ENCODE data around the gene ANKH. TPM values are rescaled to one million over a fixed set of nuclear protein-coding genes. Genes with fewer than 3 reads are reported as not detected.

ANKH gene
- total and polyA plus RNA-seq, 3 experiments from 2014 or later = 47.0 to 80.5 (median 80.0) TPM

DNA sequence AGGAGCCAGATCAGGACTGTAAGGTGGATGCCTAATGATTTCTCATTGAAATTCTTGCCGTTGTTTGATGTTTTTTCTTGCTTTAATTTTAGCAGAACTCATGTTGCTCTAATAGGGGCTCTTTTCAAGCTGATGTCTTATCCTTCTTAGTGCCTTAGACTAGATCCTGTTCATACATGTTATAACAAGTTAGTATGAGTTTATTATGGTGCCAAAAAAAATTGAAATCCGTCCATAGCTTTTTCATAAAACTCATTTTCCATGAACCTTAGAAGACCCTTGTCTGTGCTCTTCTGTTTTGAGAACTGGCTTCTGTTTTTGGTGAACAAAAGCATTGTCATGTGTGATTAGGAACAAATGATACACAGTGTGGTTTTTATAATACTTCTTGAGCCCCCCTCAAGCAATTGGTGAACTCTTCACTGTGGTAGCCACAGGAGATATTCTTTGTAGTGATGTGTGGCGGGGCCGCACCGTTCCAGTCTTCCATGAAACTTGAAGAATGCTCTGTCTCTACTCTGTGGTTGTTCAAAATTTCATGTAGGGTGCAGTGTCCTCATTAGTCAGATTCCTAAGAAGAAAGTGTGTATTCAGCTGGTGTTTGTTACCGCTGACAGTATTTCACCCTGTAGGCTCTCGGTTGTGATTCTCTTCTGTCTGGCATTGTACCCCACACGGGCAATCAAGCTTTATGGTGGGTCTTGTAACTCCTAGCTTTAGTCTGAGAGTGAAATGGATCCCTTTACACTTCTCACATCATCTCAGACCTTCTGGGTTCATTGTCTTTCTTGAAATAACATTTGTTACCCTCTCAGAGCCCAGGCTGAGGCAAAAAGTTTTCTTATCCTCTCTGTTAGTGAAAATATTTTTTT, 196.4 kb downstream of the ANKH start:
- Mint-ChIP-seq H3K4me1 (peaks cover 77 to 93% (median 90%) of the 10 kb centered on the region in 3 donors), H3K9me3 (no peaks in the 10 kb centered on the region), H3K36me3 (peaks cover 5 to 68% (median 14%) of the 10 kb centered on the region in 3 donors), H3K27ac (peak overlapping the region; percentile 80 to 93 (median 90)), H3K27me3 (no peaks in the 10 kb centered on the region), H3K4me3 (peak overlapping the region; percentile 24 to 78 (median 75))
- Histone ChIP-seq H3K4me3 (ENCODE audit: low read length) (no peak overlapping the region), H3K36me3 (ENCODE audit: insufficient read depth, low read length) (peaks cover 5% of the 10 kb centered on the region), H3K4me1 (ENCODE audit: insufficient read depth, low read length) (peaks cover 58% of the 10 kb centered on the region), H3K27me3 (ENCODE audit: insufficient read depth, low read length, poor library complexity, severe bottlenecking) (no peaks in the 10 kb centered on the region), H3K27ac (ENCODE audit: low read depth, low read length) (peak overlapping the region; percentile 49), H3K9me3 (ENCODE audit: low read length) (no peaks in the 10 kb centered on the region)
- ChIA-PET CTCF (interaction anchor here (1.2 to 3.4 kb wide), 3 partner anchors 8 to 32 kb away, joined by 3 to 12 read pairs (median 3); no protein-coding TSS in a partner anchor), POLR2A (interaction anchor here (1.3 kb wide), 1 partner anchor 8 kb away, joined by 4 read pairs; no protein-coding TSS in a partner anchor)
- DNase-seq = no peak

DNA sequence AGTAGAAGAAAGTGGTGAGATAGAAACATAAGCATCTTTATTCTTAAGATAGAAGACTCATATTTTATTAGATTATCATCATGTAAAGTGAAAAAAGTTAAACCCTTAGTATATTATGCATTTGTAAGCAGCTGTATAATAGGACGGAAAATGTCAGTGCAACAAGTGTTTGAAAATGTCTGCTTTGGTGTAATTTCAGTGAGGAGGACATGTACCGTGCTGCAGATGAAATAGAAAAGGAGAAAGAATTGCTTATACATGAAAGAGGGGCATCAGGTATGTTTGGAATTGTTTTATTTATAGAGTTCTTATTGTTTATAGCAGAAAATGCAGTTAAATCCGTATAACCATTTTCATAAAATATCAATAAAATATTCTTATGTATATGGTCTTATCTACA, 198.1 kb downstream of the ANKH start:
- no peak overlapping the region for H3K27ac ChIP-seq (ENCODE audit: low read depth, low read length)
- Mint-ChIP-seq H3K36me3 (peaks cover 5 to 55% (median 14%) of the 10 kb centered on the region in 3 donors), H3K4me1 (peaks cover 90 to 99% (median 97%) of the 10 kb centered on the region in 3 donors), H3K27me3 (no peaks in the 10 kb centered on the region), H3K9me3 (no peaks in the 10 kb centered on the region), H3K4me3 (peak overlapping the region in 2 of 7 donors; percentile 2 to 57), H3K27ac (peak overlapping the region in 5 of 8 donors; percentile 8 to 94 (median 81))
- ChIA-PET POLR2A (no interaction called here), CTCF (no interaction called here)
- H3K36me3 ChIP-seq (ENCODE audit: insufficient read depth, low read length) = peaks cover 4% of the 10 kb centered on the region
- H3K9me3 ChIP-seq (ENCODE audit: low read length) = no peaks in the 10 kb centered on the region
- H3K27me3 ChIP-seq (ENCODE audit: insufficient read depth, low read length, poor library complexity, severe bottlenecking) = no peaks in the 10 kb centered on the region
- H3K4me3 ChIP-seq (ENCODE audit: low read length) = no peak overlapping the region
- DNase-seq = no peak
- H3K4me1 ChIP-seq (ENCODE audit: insufficient read depth, low read length) = peaks cover 72% of the 10 kb centered on the region

DNA sequence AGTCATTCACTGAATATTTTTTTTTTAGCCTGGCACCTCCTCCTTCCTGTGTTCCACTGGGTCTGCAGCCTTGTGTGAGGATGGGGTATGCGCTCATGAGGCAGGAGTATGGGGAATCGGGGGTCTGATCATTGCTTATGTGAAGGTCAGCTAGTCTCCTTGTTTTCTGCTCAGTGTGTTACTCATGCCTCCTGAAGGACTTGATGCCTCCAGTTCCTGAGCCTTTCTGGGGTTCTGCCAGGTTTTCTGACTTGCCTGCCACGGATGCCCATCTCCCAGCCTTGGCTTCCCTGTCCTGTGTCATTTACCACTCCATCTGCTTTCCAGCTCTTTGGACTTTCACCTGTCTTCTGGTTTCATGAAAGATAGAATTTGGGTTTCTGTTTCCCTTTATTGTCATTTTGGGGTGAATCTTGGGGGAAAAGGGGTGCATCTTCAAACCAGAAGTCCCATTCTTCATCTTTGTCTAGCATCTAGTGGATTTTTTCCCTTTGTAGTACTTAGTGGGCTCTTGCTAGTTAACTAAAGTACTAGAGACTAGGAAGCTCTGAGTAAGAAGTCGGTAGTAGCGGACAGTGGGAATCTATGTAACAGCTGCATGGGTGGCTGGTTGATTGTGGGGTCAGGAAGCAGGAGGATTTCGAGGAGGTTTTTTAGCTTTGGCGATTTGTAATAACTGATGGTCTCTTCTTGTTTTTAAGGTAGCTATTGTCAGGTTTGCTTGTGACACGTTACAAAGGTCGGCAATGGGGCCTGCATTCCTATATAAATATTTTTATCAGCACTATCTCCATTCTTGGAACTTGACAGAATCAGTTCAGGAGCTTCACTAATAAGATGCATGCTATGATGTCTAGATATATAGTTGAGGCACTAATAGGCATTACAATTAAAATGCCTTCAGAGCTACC, 198.8 kb downstream of the ANKH start:
- no peak for DNase-seq
- POLR2A ChIA-PET = interaction anchor here (0.5 kb wide), 1 partner anchor 46 kb away, joined by 4 read pairs; no protein-coding TSS in a partner anchor
- no peak overlapping the region for H3K4me3 ChIP-seq (ENCODE audit: low read length)
- Mint-ChIP-seq H3K27ac (peak overlapping the region in 7 of 8 donors; percentile 39 to 94 (median 83)), H3K9me3 (no peaks in the 10 kb centered on the region), H3K4me1 (peaks cover 91 to 99% (median 97%) of the 10 kb centered on the region in 3 donors), H3K27me3 (no peaks in the 10 kb centered on the region), H3K4me3 (peak overlapping the region; percentile 45 to 78 (median 68)), H3K36me3 (peaks cover under 1 to 53% (median 7%) of the 10 kb centered on the region in 3 donors)
- no peaks in the 10 kb centered on the region for H3K27me3 ChIP-seq (ENCODE audit: insufficient read depth, low read length, poor library complexity, severe bottlenecking)
- H3K9me3 ChIP-seq (ENCODE audit: low read length) = no peaks in the 10 kb centered on the region
- CTCF ChIA-PET = interaction anchor here (0.8 to 1.2 kb wide), 3 partner anchors 10 to 320 kb away, joined by 3 to 4 read pairs (median 3); no protein-coding TSS in a partner anchor
- H3K27ac ChIP-seq (ENCODE audit: low read depth, low read length) = no peak overlapping the region
- H3K36me3 ChIP-seq (ENCODE audit: insufficient read depth, low read length) = no peaks in the 10 kb centered on the region
- peaks cover 79% of the 10 kb centered on the region for H3K4me1 ChIP-seq (ENCODE audit: insufficient read depth, low read length)

DNA sequence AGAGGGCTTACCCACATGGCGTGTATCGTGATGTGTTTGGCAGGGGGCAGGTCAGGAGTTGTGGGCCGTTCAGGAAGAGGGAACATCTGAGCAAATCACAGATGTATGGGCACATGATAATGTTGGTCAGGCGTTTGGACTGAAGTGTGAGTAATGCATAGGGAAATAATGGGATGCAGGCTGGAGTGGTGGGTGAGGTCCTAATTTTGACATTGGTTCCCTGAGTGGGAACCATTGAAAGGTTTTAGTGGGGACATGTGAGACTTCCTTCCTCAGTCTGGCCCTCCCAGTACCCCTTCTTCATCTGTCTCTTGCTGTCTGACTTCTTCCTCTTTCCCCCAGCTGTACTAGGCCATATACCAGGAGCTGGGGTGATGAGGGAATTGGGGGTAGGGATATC, 199.5 kb downstream of the ANKH start:
- Mint-ChIP-seq H3K9me3 (no peaks in the 10 kb centered on the region), H3K4me3 (peak overlapping the region; percentile 45 to 78 (median 68)), H3K27ac (peak overlapping the region in 6 of 8 donors; percentile 81 to 94 (median 85)), H3K27me3 (no peaks in the 10 kb centered on the region), H3K36me3 (peaks cover 0 to 48% (median 5%) of the 10 kb centered on the region in 3 donors), H3K4me1 (peaks cover 92 to 99% (median 97%) of the 10 kb centered on the region in 3 donors)
- Histone ChIP-seq H3K4me1 (ENCODE audit: insufficient read depth, low read length) (peaks cover 86% of the 10 kb centered on the region), H3K4me3 (ENCODE audit: low read length) (no peak overlapping the region), H3K36me3 (ENCODE audit: insufficient read depth, low read length) (no peaks in the 10 kb centered on the region), H3K27ac (ENCODE audit: low read depth, low read length) (no peak overlapping the region), H3K9me3 (ENCODE audit: low read length) (no peaks in the 10 kb centered on the region), H3K27me3 (ENCODE audit: insufficient read depth, low read length, poor library complexity, severe bottlenecking) (no peaks in the 10 kb centered on the region)
- DNase-seq = no peak
- ChIA-PET CTCF (interaction anchor here (0.8 to 1.2 kb wide), 2 partner anchors 11 to 321 kb away, joined by 3 read pairs; no protein-coding TSS in a partner anchor), POLR2A (interaction anchor here (0.5 kb wide), 1 partner anchor 46 kb away, joined by 4 read pairs; no protein-coding TSS in a partner anchor)

GRCh38 chr5:14671414-14671813, 200.2 kb downstream of the ANKH start:
- Histone ChIP-seq H3K27me3 (ENCODE audit: insufficient read depth, low read length, poor library complexity, severe bottlenecking) (no peaks in the 10 kb centered on the region), H3K36me3 (ENCODE audit: insufficient read depth, low read length) (no peaks in the 10 kb centered on the region), H3K27ac (ENCODE audit: low read depth, low read length) (no peak overlapping the region), H3K9me3 (ENCODE audit: low read length) (no peaks in the 10 kb centered on the region), H3K4me1 (ENCODE audit: insufficient read depth, low read length) (peaks cover 89% of the 10 kb centered on the region), H3K4me3 (ENCODE audit: low read length) (no peak overlapping the region)
- ChIA-PET CTCF (interaction anchor here (1.0 kb wide), 1 partner anchor 332 kb away, joined by 3 read pairs; no protein-coding TSS in a partner anchor), POLR2A (no interaction called here)
- peaks cover 0 to 44% (median 5%) of the 10 kb centered on the region in 3 donors for H3K36me3 Mint-ChIP-seq
- H3K27ac Mint-ChIP-seq = peak overlapping the region; percentile 17 to 94 (median 82)
- peaks cover 93 to 99% (median 97%) of the 10 kb centered on the region in 3 donors for H3K4me1 Mint-ChIP-seq
- peak overlapping the region; percentile 45 to 82 (median 68) for H3K4me3 Mint-ChIP-seq
- no peak for DNase-seq
- H3K9me3 Mint-ChIP-seq = no peaks in the 10 kb centered on the region
- H3K27me3 Mint-ChIP-seq = no peaks in the 10 kb centered on the region

GRCh38 chr5:14669975-14670374, 201.6 kb downstream of the ANKH start:
- H3K9me3 ChIP-seq (ENCODE audit: low read length) = no peaks in the 10 kb centered on the region
- peaks cover 86 to 96% (median 91%) of the 10 kb centered on the region in 3 donors for H3K4me1 Mint-ChIP-seq
- peak overlapping the region; percentile 45 to 97 (median 63) for H3K4me3 Mint-ChIP-seq
- H3K9me3 Mint-ChIP-seq = no peaks in the 10 kb centered on the region
- H3K27me3 ChIP-seq (ENCODE audit: insufficient read depth, low read length, poor library complexity, severe bottlenecking) = no peaks in the 10 kb centered on the region
- H3K36me3 ChIP-seq (ENCODE audit: insufficient read depth, low read length) = no peaks in the 10 kb centered on the region
- ChIA-PET CTCF (interaction anchor here (0.7 to 1.9 kb wide), 5 partner anchors 11 to 57 kb away, joined by 3 to 5 read pairs (median 3); no protein-coding TSS in a partner anchor), POLR2A (no interaction called here)
- no peaks in the 10 kb centered on the region for H3K27me3 Mint-ChIP-seq
- H3K4me3 ChIP-seq (ENCODE audit: low read length) = no peak overlapping the region
- no peak overlapping the region for H3K27ac ChIP-seq (ENCODE audit: low read depth, low read length)
- H3K36me3 Mint-ChIP-seq = peaks cover 0 to 38% (median 2%) of the 10 kb centered on the region in 3 donors
- peak overlapping the region in 7 of 8 donors; percentile 75 to 96 (median 86) for H3K27ac Mint-ChIP-seq
- no peak for DNase-seq
- H3K4me1 ChIP-seq (ENCODE audit: insufficient read depth, low read length) = peaks cover 84% of the 10 kb centered on the region

DNA sequence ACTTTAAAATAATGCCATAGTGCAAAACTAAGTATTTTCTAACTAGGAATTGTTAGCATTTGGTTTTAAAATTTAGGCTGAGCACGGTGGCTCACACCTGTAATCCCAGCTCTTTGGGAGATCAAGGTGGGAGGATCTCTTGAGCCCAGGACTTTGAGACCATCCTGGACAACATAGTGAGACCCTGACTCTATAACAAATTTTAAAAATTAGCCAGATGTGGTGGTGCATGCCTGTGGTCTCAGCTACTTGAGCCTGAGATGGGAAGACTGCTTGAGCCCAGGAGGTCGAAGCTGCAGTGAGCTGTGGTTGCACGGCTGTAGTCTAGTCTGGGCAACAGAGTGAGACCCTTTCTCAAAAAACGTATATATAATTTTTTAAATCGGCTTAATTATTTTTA, 202.2 kb downstream of the ANKH start:
- Mint-ChIP-seq H3K27me3 (no peaks in the 10 kb centered on the region), H3K36me3 (peaks cover 0 to 35% (median 2%) of the 10 kb centered on the region in 3 donors), H3K27ac (peak overlapping the region; percentile 81 to 99 (median 96)), H3K4me1 (peaks cover 83 to 90% (median 86%) of the 10 kb centered on the region in 3 donors), H3K9me3 (no peaks in the 10 kb centered on the region), H3K4me3 (peak overlapping the region; percentile 33 to 98 (median 95))
- CTCF ChIA-PET = interaction anchor here (0.7 to 1.9 kb wide), 7 partner anchors 10 to 58 kb away, joined by 3 to 5 read pairs (median 3); no protein-coding TSS in a partner anchor
- Histone ChIP-seq H3K36me3 (ENCODE audit: insufficient read depth, low read length) (no peaks in the 10 kb centered on the region), H3K4me1 (ENCODE audit: insufficient read depth, low read length) (peaks cover 79% of the 10 kb centered on the region), H3K9me3 (ENCODE audit: low read length) (no peaks in the 10 kb centered on the region), H3K27me3 (ENCODE audit: insufficient read depth, low read length, poor library complexity, severe bottlenecking) (no peaks in the 10 kb centered on the region), H3K27ac (ENCODE audit: low read depth, low read length) (no peak overlapping the region), H3K4me3 (ENCODE audit: low read length) (no peak overlapping the region)
- no peak for DNase-seq
- POLR2A ChIA-PET = no interaction called here

Measured in CD8-positive, alpha-beta memory T cell (primary cell).